Measurements from ENCODE around the gene RASGRF2.

- no peak for TF ChIP-seq POLR2A (IDR thresholded peaks at IDR 0.05)
- no peak for TF ChIP-seq CTCF (IDR thresholded peaks at IDR 0.05)
Observed at GRCh38 chr5:80925931-80926330, 34.2 kb upstream of the RASGRF2 start.
